Stomach smooth muscle (tissue), 2 donors: ENCODE results near the gene SLX4IP.

Source experiments
- H3K27ac ChIP-seq: one replicate; pipeline ENCODE4 v1.7.0; 2013; ENCODE audit warnings: mild to moderate bottlenecking, low read length, inconsistent platforms
- H3K27me3 ChIP-seq, 2 donors: one replicate each; pipeline ENCODE4 v1.7.0; 2013; ENCODE audit warnings: low read length in 2 of 2; ENCODE audit not compliant: insufficient read depth in 2 of 2, control insufficient read depth in 1 of 2
- H3K36me3 ChIP-seq, 2 donors: one replicate each; pipeline ENCODE4 v1.7.0; 2013; ENCODE audit warnings: low read length in 2 of 2; ENCODE audit not compliant: control insufficient read depth in 2 of 2, insufficient read depth in 2 of 2
- H3K4me1 ChIP-seq: one replicate; pipeline ENCODE4 v1.7.0; 2013; ENCODE audit warnings: low read length; ENCODE audit not compliant: control insufficient read depth, insufficient read depth
- H3K4me3 ChIP-seq, 2 donors: one replicate each; pipeline ENCODE4 v1.7.0; 2013; ENCODE audit warnings: low read length in 2 of 2
- H3K9ac ChIP-seq, 2 donors: one replicate each; pipeline ENCODE4 v1.7.0; 2013; ENCODE audit warnings: low read length in 2 of 2, mild to moderate bottlenecking in 1 of 2
- H3K9me3 ChIP-seq, 2 donors: one replicate each; pipeline ENCODE4 v1.7.0; 2013; ENCODE audit warnings: low read length in 2 of 2; ENCODE audit not compliant: control insufficient read depth in 2 of 2
- donor health status: healthy.
- donor health status: Pancreatic carcinoma.

The SLX4IP gene

GRCh38 chr20:10658876-10659632 is 223.9 kb downstream of the SLX4IP start:
- Histone ChIP-seq H3K9ac (no peak overlapping the region), H3K4me1 (peaks cover 59% of the 10 kb centered on the region), H3K4me3 (no peak overlapping the region), H3K36me3 (peaks cover 23 to 45% of the 10 kb centered on the region in 2 donors), H3K27me3 (no peaks in the 10 kb centered on the region), H3K9me3 (no peaks in the 10 kb centered on the region), H3K27ac (peak overlapping the region; percentile 3)

GRCh38 chr20:10659651-10660601 is 224.8 kb downstream of the SLX4IP start:
- Histone ChIP-seq H3K4me3 (peak overlapping the region in 1 of 2 donors; percentile 29), H3K27ac (peak overlapping the region; percentile 69), H3K4me1 (peaks cover 60% of the 10 kb centered on the region), H3K27me3 (no peaks in the 10 kb centered on the region), H3K9ac (no peak overlapping the region), H3K9me3 (no peaks in the 10 kb centered on the region), H3K36me3 (peaks cover 23 to 42% of the 10 kb centered on the region in 2 donors)

GRCh38 chr20:10660661-10661060 is 225.6 kb downstream of the SLX4IP start:
- Histone ChIP-seq H3K9ac (no peak overlapping the region), H3K9me3 (no peaks in the 10 kb centered on the region), H3K27me3 (no peaks in the 10 kb centered on the region), H3K4me1 (peaks cover 58% of the 10 kb centered on the region), H3K36me3 (peaks cover 23 to 39% of the 10 kb centered on the region in 2 donors), H3K27ac (peak overlapping the region; percentile 69), H3K4me3 (peak overlapping the region in 1 of 2 donors; percentile 29)

GRCh38 chr20:10661261-10661660 is 226.2 kb downstream of the SLX4IP start:
- H3K9ac ChIP-seq = no peak overlapping the region
- peak overlapping the region in 1 of 2 donors; percentile 40 for H3K4me3 ChIP-seq
- peaks cover 23 to 36% of the 10 kb centered on the region in 2 donors for H3K36me3 ChIP-seq
- peaks cover 61% of the 10 kb centered on the region for H3K4me1 ChIP-seq
- no peaks in the 10 kb centered on the region for H3K9me3 ChIP-seq
- H3K27me3 ChIP-seq = no peaks in the 10 kb centered on the region
- H3K27ac ChIP-seq = peak overlapping the region; percentile 69

- Histone ChIP-seq H3K4me1 (peaks cover 62% of the 10 kb centered on the region), H3K9me3 (no peaks in the 10 kb centered on the region), H3K27me3 (no peaks in the 10 kb centered on the region), H3K36me3 (peaks cover 27 to 36% of the 10 kb centered on the region in 2 donors), H3K27ac (peak overlapping the region; percentile 69), H3K4me3 (no peak overlapping the region), H3K9ac (no peak overlapping the region)
These were observed 227.0 kb downstream of the SLX4IP start for GRCh38 chr20:10662151-10662550.

- Histone ChIP-seq H3K9me3 (no peaks in the 10 kb centered on the region), H3K27me3 (no peaks in the 10 kb centered on the region), H3K36me3 (peaks cover 25 to 39% of the 10 kb centered on the region in 2 donors), H3K4me3 (no peak overlapping the region), H3K4me1 (peaks cover 65% of the 10 kb centered on the region), H3K27ac (peak overlapping the region; percentile 69), H3K9ac (no peak overlapping the region)
These were observed 227.8 kb downstream of the SLX4IP start for GRCh38 chr20:10662661-10663458.

- Histone ChIP-seq H3K27ac (no peak overlapping the region), H3K9me3 (no peaks in the 10 kb centered on the region), H3K27me3 (no peaks in the 10 kb centered on the region), H3K36me3 (peaks cover 20 to 36% of the 10 kb centered on the region in 2 donors), H3K4me3 (no peak overlapping the region), H3K9ac (no peak overlapping the region), H3K4me1 (peaks cover 64% of the 10 kb centered on the region)
These were observed 228.7 kb downstream of the SLX4IP start for GRCh38 chr20:10663756-10664155.

- Histone ChIP-seq H3K36me3 (peaks cover 20 to 32% of the 10 kb centered on the region in 2 donors), H3K4me1 (peaks cover 64% of the 10 kb centered on the region), H3K9me3 (no peaks in the 10 kb centered on the region), H3K27ac (peak overlapping the region; percentile 58), H3K27me3 (no peaks in the 10 kb centered on the region), H3K4me3 (peak overlapping the region in 1 of 2 donors; percentile 35), H3K9ac (peak overlapping the region in 1 of 2 donors; percentile 29)
These were observed 230.0 kb downstream of the SLX4IP start for GRCh38 chr20:10665027-10665561.

- H3K4me3 ChIP-seq = peak overlapping the region in 1 of 2 donors; percentile 35
- H3K36me3 ChIP-seq = peaks cover 20 to 32% of the 10 kb centered on the region in 2 donors
- H3K4me1 ChIP-seq = peaks cover 58% of the 10 kb centered on the region
- no peaks in the 10 kb centered on the region for H3K27me3 ChIP-seq
- H3K9ac ChIP-seq = peak overlapping the region in 1 of 2 donors; percentile 47
- H3K27ac ChIP-seq = peak overlapping the region; percentile 58
- H3K9me3 ChIP-seq = no peaks in the 10 kb centered on the region
These were observed 230.7 kb downstream of the SLX4IP start for GRCh38 chr20:10665791-10666190.
